Fibroblast of pulmonary artery (primary cell): ENCODE results near the gene FOXC2.

Experiments used
- DNase-seq: peaks from one replicate; pipeline ENCODE4 v3.0.0-alpha.2; 2010; ENCODE audit warnings: low read depth
- H3K4me3 ChIP-seq: replicated peaks from 2 replicates; pipeline ENCODE4 v1.5.1; 2011; ENCODE audit warnings: low read depth, mild to moderate bottlenecking, control low read depth, low read length, moderate library complexity
- CTCF ChIP-seq: IDR thresholded peaks from 2 replicates; pipeline ENCODE4 v1.5.1; 2011; ENCODE audit warnings: mild to moderate bottlenecking, control low read depth, low read length, inconsistent platforms; ENCODE audit errors: missing control alignments

The FOXC2 gene

GRCh38 chr16:86540894-86541293 lies 25.7 kb upstream of the FOXC2 start:
- no peak for TF ChIP-seq CTCF
- DNase-seq: no peak
- H3K4me3 ChIP-seq: no peak overlapping the region

- no peak for DNase-seq
- H3K4me3 ChIP-seq: no peak overlapping the region
- no peak for TF ChIP-seq CTCF
Measured at GRCh38 chr16:86541560-86541959, 25.1 kb upstream of the FOXC2 start.

- no peak for DNase-seq
- TF ChIP-seq CTCF: no peak
Measured at GRCh38 chr16:86542756-86543750, 23.6 kb upstream of the FOXC2 start.

GRCh38 chr16:86545481-86545880 lies 21.1 kb upstream of the FOXC2 start:
- no peak for DNase-seq
- TF ChIP-seq CTCF: no peak
- H3K4me3 ChIP-seq: no peak overlapping the region

More at GRCh38 chr16:86542756-86543750, 23.6 kb upstream of the FOXC2 start:
- no peak overlapping the region for H3K4me3 ChIP-seq

DNA sequence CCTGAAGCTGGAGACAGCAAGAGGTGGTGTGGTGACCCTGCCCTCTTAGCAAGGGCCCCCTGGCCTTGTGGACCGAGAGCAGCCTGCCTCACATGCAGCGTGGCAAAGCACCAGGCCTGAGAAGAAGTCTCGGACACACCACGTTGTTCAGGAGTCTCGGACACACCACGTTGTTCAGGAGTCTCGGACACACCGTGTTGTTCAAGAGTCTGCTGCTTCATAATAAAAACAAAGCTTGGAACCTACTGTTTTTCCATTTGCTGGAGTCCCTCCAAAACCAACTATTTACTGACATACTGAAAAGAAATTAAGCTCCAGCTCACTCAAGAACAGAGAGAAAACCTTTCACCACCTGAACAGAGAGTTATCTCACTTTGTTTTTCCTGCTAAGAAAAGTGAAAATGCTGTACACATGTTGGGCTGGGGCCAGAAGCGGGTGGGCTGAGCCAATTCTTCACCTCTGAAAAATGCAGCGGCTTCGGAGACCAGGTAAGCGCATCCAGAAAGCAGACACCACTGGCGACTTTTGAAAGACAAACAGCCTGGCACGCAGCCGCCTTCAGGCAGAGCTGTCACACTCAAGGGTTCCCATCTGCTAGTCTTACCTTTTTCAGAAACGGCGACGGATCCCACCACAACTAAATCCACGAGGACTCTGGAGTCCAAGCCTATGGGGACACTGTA lies 20.5 kb upstream of the FOXC2 start:
- no peak for DNase-seq
- H3K4me3 ChIP-seq: no peak overlapping the region
- TF ChIP-seq CTCF: no peak

DNA sequence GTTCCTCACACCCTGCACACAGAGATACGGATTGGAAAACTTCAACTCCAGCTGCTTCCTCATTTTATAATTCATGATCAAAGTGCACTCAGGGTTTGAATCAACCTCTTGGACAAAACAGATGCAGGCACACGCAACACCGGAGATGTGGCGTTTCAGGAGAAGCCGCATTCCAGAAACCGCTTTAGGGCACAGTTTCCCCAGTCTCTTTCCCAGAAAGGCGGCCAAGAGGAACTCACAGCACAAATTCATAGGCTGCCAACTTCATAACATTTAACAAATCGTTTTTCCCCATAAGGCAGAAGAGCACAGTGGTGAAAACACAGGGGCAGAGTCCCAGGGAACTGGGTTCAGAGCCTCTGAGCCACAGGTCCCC lies 20.0 kb upstream of the FOXC2 start:
- no peak for DNase-seq
- no peak overlapping the region for H3K4me3 ChIP-seq
- no peak for TF ChIP-seq CTCF

DNA sequence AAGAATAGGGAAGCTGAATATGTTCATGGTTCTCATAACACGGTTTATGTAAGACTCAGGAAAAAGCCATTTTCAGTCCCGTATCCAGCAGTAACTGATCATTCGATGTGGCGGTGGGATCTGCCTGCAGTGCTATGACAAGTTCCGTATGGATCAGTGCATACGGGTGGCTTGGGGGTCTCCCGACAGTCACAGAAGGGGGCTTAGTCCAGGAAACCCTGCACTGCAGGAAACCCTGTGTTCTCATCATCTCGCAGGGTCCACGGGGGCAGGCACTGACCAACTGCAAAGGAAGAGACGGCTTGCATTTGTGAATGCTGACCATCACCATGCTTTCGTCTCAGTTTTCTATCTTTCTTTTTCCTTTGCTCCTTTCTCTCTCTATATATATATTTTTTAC lies 19.3 kb upstream of the FOXC2 start:
- no peak for DNase-seq
- no peak for TF ChIP-seq CTCF
- H3K4me3 ChIP-seq: no peak overlapping the region
